BE2C (cell line): ENCODE data around the gene NWD2. TPM values are rescaled to one million over a fixed set of nuclear protein-coding genes. Genes with fewer than 3 reads are reported as not detected.
"Not testable (repeated sequence)": the region's sequence is repeated elsewhere in the genome, so short reads cannot be mapped to it uniquely, and the experiment has no call there.

Source experiments
- DNase-seq: peaks from one replicate; pipeline ENCODE4 v3.0.0-alpha.2; 2020
- H3K27me3 ChIP-seq: fragments of 250-450 bp; sonication (Bioruptor Pico); 2 replicates; pipeline ENCODE4 v1.5.1; 2020; ENCODE audit warnings: mild to moderate bottlenecking
- H3K36me3 ChIP-seq: fragments of 250-450 bp; sonication (Bioruptor Pico); 2 replicates; pipeline ENCODE4 v1.5.1; 2020; ENCODE audit warnings: mild to moderate bottlenecking
- H3K4me1 ChIP-seq: fragments of 250-450 bp; sonication (Bioruptor Pico); 2 replicates; pipeline ENCODE4 v1.5.1; 2020
- H3K4me3 ChIP-seq: 2 replicates; pipeline ENCODE4 v1.5.1; 2011; ENCODE audit warnings: low read depth, low read length
- H3K9me3 ChIP-seq: fragments of 250-450 bp; sonication (Bioruptor Pico); 2 replicates; pipeline ENCODE4 v1.5.1; 2020
- CTCF ChIP-seq: IDR thresholded peaks from 2 replicates; pipeline ENCODE4 v1.5.1; 2012; ENCODE audit warnings: mild to moderate bottlenecking, low read depth, low read length
- polyA plus RNA-seq: library from polyadenylated mRNA; unstranded; fragments of >200 nt; gene quantifications from one replicate; pipeline ENCODE4 v1.2.1, GENCODE V29; 2012; ENCODE audit warnings: low read depth, missing spikeins; ENCODE audit not compliant: insufficient read length, insufficient read depth

NWD2 gene, protein sequence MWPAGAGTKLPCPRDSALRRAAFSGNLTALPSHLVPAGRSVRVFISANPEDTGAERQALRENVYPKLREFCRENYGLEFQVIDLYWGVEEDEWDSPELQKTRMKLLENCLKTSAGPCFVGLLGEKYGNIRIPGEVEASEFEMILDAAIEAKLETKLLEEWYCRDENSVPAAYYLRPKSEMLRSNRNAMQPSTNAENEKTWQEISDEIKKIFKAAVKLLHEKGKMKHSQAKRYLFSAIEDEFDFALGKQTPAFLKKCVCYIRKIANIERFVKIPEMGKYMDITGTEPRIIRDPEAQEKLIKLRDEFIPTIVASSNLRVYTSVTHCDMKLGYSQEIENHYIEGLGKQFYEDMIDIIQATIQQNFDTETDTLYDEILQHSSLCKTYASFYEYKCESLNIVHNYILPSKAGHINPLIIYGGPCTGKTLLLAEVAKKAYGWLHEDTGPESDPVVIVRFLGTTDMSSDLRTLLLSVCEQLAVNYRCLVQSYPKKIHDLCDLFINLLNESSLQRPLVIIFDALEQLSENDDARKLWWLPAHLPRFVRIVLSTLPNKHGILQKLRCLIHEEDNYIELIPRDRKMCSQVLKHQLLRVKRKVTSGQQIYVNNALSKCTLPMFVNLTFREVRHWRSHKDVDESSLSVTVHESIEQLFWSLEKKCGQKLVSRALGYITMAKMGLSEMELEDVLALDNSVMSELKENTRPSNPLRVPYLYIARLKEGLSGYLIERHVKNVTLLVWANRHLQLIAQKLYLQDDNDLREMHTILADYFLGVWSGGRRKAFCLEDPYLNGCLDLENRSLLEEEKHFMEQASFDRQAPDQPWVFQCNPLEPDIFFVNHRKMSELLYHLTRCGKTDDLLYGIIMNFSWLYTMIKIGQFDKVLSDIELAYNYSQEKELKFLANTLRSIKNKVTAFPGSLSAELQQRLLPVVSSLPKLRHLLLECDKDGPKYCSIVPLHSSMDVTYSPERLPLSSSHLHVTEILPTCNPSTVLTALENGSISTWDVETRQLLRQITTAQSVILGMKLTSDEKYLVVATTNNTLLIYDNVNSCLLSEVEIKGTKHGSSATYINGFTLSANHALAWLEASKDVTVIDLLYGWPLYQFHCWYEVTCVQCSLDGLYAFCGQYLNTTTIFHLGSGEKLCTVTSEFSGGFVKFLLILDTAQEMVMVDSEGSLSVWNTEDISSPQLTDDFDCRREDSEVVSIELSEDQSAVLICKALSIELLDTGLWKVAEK (N-terminal part only)
- not detected for polyA plus RNA-seq

DNA sequence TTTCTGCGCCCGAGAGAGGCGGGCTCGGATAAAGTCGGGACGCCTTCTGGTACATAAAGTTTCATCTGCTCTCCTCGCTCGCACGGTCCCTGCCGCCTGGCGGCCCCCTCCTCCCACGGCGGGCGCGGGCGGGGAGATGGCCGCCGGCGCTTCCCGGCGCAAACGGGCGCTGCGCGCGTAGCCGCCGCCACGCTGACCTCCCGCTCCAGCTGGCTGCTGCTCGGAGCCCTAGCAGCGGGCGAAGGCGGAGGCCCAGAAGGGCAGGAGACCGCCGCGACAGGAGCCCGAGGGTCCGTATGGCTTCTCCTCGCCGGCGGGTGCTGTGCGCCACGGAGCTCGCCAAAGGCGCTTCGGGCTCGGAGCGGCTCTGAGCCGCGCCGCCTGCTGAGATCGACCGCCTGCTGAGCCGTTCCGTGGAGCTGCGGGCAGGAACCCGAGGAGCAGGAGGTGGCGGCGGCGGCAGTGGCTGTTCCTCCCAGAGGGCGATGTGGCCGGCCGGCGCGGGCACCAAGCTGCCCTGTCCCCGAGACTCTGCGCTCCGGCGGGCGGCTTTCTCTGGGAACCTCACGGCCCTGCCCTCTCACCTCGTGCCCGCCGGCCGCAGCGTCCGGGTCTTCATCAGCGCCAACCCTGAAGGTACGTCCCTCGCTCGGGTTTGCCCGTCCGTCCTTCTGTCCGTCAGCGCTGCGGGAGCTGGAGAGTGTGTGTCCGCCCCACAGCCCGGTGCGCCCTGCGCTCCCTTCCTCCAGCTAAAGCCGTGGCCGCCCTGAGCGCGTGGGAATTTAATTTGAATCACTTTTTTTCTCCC lies at the start of gene NWD2:
Gene NWD2 (plus strand): TSS at position 161 of the 808 bp plus-strand sequence. CDS start 325 bp downstream, at position 486.
- no peak within 1 kb of the TSS for H3K4me3 ChIP-seq
- H3K36me3 ChIP-seq, result no peaks in the 10 kb centered on the region
- peaks cover 43% of the 10 kb centered on the region for H3K27me3 ChIP-seq
- peak; percentile 6 for DNase-seq
- TF ChIP-seq CTCF, result no peak
- no peaks in the 10 kb centered on the region for H3K4me1 ChIP-seq
- H3K9me3 ChIP-seq, result no peaks in the 10 kb centered on the region

DNA sequence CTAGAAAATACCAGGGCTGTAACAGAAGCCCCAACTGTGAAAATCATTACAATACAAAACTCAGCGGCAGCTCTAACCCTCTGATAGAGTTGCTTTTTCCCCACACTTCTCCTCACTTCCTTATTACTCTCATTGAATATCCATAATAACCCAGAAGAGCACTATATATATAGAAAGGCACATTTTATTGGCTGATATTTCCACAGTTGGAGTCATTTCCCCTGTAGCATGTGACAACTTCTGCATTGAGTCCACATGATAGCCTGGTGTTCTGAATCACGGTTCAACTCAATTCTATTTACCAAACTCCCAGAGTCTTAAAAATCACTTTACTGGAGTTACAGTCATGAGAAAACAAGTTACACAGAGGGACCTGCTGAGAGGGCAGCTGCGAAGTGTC lies 46.6 kb upstream of the NWD2 start:
- Histone ChIP-seq H3K9me3 (no peaks in the 10 kb centered on the region), H3K4me1 (no peaks in the 10 kb centered on the region), H3K36me3 (no peaks in the 10 kb centered on the region), H3K4me3 (no peak overlapping the region), H3K27me3 (no peaks in the 10 kb centered on the region)
- TF ChIP-seq CTCF, result no peak
- DNase-seq, result no peak

- H3K4me3 ChIP-seq, H3K4me1 ChIP-seq, H3K27me3 ChIP-seq, H3K36me3 ChIP-seq, H3K9me3 ChIP-seq, DNase-seq: not testable (repeated sequence)
These were observed 39.8 kb upstream of the NWD2 start for GRCh38 chr4:37204740-37205139.

DNA sequence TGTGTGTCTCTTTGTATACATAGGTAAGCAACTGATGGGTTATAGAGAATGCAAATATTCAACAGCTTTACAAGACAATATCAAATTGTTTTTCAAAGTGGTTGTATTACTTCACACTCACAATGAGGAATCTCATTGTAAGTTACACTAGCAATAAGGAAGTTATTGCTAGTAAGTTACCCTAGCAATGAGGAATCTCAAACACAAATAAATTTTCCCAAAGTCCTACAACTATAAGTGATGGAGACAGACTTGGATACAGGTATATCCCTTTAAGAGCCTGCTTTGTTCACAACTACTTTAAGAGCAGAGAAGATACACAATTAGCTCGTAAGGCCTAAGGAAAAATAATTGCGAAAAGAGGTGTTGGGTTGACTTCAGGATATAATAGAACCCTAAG lies 28.3 kb upstream of the NWD2 start:
- Histone ChIP-seq H3K36me3 (no peaks in the 10 kb centered on the region), H3K4me3 (no peak overlapping the region), H3K4me1 (no peaks in the 10 kb centered on the region), H3K9me3 (no peaks in the 10 kb centered on the region), H3K27me3 (no peaks in the 10 kb centered on the region)
- TF ChIP-seq CTCF, result no peak
- DNase-seq, result no peak

DNA sequence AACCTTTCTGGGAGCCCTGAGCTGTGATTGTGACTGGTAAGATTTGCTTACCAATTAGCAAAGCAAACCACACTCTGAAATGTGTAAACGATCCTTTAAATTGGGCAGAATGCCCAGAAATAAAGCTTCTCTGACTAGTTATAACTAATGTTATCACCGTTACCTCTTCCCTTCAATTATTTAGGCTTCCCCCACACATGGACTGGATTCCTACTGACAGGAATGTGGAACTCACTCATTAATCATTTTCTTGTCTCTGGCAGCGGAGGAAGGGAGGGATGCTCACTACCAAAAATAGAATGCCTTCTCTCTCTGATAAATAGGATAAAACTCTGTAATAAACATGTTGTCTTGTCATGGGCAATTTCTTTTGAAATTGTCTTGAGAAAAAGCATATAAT lies 25.3 kb upstream of the NWD2 start:
- no peaks in the 10 kb centered on the region for H3K27me3 ChIP-seq
- DNase-seq, result no peak
- no peaks in the 10 kb centered on the region for H3K36me3 ChIP-seq
- H3K9me3 ChIP-seq, result no peaks in the 10 kb centered on the region
- no peak for TF ChIP-seq CTCF
- no peaks in the 10 kb centered on the region for H3K4me1 ChIP-seq
- H3K4me3 ChIP-seq, result no peak overlapping the region
